Suprapubic skin (tissue), 4 donors: Measurements from ENCODE around the gene NAALAD2. TPM values are rescaled to one million over a fixed set of nuclear protein-coding genes. Genes with fewer than 3 reads are reported as not detected.

Experiments used
- DNase-seq, 2 donors: peaks; one replicate each; pipeline ENCODE4 v3.0.0-alpha.2; 2019; ENCODE audit warnings: low spot score in 2 of 2
- H3K27ac ChIP-seq: fragments of 200-600 bp; sonication (generic); one replicate; pipeline ENCODE4 v1.5.1; 2019
- H3K27me3 ChIP-seq: fragments of 200-600 bp; sonication (generic); one replicate; pipeline ENCODE4 v1.5.1; 2019
- H3K36me3 ChIP-seq: fragments of 200-600 bp; sonication (generic); one replicate; pipeline ENCODE4 v1.5.1; 2019
- H3K4me1 ChIP-seq: fragments of 200-600 bp; sonication (generic); one replicate; pipeline ENCODE4 v1.5.1; 2019
- H3K4me3 ChIP-seq: fragments of 200-600 bp; sonication (generic); one replicate; pipeline ENCODE4 v1.5.1; 2019; ENCODE audit warnings: mild to moderate bottlenecking
- H3K9me3 ChIP-seq: fragments of 200-600 bp; sonication (generic); one replicate; pipeline ENCODE4 v1.5.1; 2019
- EP300 ChIP-seq: sonication (generic); formaldehyde crosslinking; IDR thresholded peaks from one replicate; pipeline ENCODE4 v1.6.1; 2017; ENCODE audit warnings: antibody characterized with exemption
- POLR2A ChIP-seq, 2 donors: fragments of 450-650 bp; IDR thresholded peaks; one replicate each; pipeline ENCODE4 v1.6.1; 2017; ENCODE audit warnings: antibody characterized with exemption in 2 of 2, mild to moderate bottlenecking in 2 of 2, moderate library complexity in 2 of 2
- POLR2AphosphoS5 ChIP-seq, 3 donors: sonication (generic); formaldehyde crosslinking; IDR thresholded peaks; one replicate each; pipeline ENCODE4 v1.6.1; 2017; ENCODE audit warnings: antibody characterized with exemption in 3 of 3
- WGBS: methylation state at CpG from one replicate; pipeline ENCODE4 v1.1.5; 2018; 5-methylcytosine and 5-hydroxymethylcytosine counted together
- total RNA-seq, 4 donors: library from RNA; depleted of rRNA; stranded (reverse); fragments of >200 nt; gene quantifications; one replicate each; pipeline ENCODE4 v1.1.0, GENCODE V29; 2016
- TF ChIP-seq, protein P1 (sequence below), 2 donors: fragments of 200-600 bp in 1 of 2; fragments of 450-650 bp in 1 of 2; sonication (generic) in 1 of 2; IDR thresholded peaks; one replicate each; pipeline ENCODE4 v1.5.1; 2016 to 2019; ENCODE audit warnings: antibody characterized with exemption in 2 of 2, mild to moderate bottlenecking in 1 of 2, moderate library complexity in 1 of 2

NAALAD2 gene
- total RNA-seq, 4 donors from 2014 or later, result 0.57 to 9.2 TPM; not detected in 2

DNA sequence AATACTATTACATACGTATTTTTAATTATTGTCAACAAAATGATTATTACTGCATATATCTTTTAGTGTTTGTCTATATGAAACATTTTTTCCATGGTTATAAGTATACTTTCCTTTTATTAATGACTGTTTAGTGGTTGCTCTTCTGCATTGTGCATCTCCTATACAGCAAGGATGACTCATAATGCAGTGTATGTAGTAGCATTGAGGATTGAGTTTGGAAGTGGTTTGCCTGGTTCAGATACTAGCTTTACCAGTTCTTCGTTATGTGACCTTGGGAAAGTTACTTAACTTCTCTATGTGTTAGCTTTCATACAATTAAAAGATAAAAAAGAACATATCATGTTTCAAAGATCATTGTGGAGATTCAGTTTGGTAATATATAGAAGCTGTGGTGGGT lies 44.3 kb downstream of the NAALAD2 start:
- DNase-seq, result no peak
- H3K27me3 ChIP-seq, result no peaks in the 10 kb centered on the region
- no peaks in the 10 kb centered on the region for H3K9me3 ChIP-seq
- no peaks in the 10 kb centered on the region for H3K36me3 ChIP-seq
- no peak overlapping the region for H3K4me3 ChIP-seq
- H3K4me1 ChIP-seq, result no peaks in the 10 kb centered on the region
- H3K27ac ChIP-seq, result no peak overlapping the region
- TF ChIP-seq POLR2AphosphoS5 (IDR thresholded peaks at IDR 0.05), result no peak
- TF ChIP-seq, protein P1, sequence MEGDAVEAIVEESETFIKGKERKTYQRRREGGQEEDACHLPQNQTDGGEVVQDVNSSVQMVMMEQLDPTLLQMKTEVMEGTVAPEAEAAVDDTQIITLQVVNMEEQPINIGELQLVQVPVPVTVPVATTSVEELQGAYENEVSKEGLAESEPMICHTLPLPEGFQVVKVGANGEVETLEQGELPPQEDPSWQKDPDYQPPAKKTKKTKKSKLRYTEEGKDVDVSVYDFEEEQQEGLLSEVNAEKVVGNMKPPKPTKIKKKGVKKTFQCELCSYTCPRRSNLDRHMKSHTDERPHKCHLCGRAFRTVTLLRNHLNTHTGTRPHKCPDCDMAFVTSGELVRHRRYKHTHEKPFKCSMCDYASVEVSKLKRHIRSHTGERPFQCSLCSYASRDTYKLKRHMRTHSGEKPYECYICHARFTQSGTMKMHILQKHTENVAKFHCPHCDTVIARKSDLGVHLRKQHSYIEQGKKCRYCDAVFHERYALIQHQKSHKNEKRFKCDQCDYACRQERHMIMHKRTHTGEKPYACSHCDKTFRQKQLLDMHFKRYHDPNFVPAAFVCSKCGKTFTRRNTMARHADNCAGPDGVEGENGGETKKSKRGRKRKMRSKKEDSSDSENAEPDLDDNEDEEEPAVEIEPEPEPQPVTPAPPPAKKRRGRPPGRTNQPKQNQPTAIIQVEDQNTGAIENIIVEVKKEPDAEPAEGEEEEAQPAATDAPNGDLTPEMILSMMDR (IDR thresholded peaks at IDR 0.05), result no peak
- TF ChIP-seq EP300, result no peak
- no peak for TF ChIP-seq POLR2A (IDR thresholded peaks at IDR 0.05)
- WGBS, result 81% methylated on average over 2 of the region's 2 CpGs

DNA sequence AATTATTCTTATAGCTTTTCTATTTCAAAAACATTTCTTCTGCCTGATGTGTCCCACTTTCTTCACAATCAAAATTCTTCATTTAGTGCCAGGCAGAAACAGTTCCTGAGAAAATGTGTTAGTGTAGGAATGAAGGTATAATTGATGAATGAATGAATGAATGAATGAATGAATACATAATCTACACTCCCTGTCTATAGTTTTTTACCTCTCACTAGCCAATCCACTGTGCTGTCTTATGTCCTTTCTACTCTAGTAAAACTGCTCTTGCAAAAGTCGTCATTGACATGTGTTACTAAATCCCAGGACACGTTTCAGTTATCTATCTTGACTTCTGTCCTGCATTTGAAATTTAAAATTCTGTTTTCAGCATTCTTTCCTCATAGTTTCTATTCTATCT lies 45.5 kb downstream of the NAALAD2 start:
- Histone ChIP-seq H3K4me3 (no peak overlapping the region), H3K27ac (no peak overlapping the region), H3K4me1 (no peaks in the 10 kb centered on the region), H3K36me3 (no peaks in the 10 kb centered on the region), H3K9me3 (no peaks in the 10 kb centered on the region), H3K27me3 (no peaks in the 10 kb centered on the region)
- no peak for DNase-seq
- WGBS, result 81% methylated on average over 2 of the region's 2 CpGs
- no peak for TF ChIP-seq POLR2A (IDR thresholded peaks at IDR 0.05)
- TF ChIP-seq EP300, result no peak
- TF ChIP-seq, protein P1 (IDR thresholded peaks at IDR 0.05), result no peak
- no peak for TF ChIP-seq POLR2AphosphoS5 (IDR thresholded peaks at IDR 0.05)

- no peaks in the 10 kb centered on the region for H3K36me3 ChIP-seq
- TF ChIP-seq POLR2AphosphoS5 (IDR thresholded peaks at IDR 0.05), result no peak
- WGBS, result 71% methylated on average over 3 of the region's 3 CpGs
- H3K4me1 ChIP-seq, result no peaks in the 10 kb centered on the region
- H3K9me3 ChIP-seq, result no peaks in the 10 kb centered on the region
- no peak for DNase-seq
- H3K27ac ChIP-seq, result no peak overlapping the region
- H3K4me3 ChIP-seq, result no peak overlapping the region
- no peaks in the 10 kb centered on the region for H3K27me3 ChIP-seq
Observed at GRCh38 chr11:90187839-90188238, 53.4 kb downstream of the NAALAD2 start.

GRCh38 chr11:90189011-90189410 lies 54.5 kb downstream of the NAALAD2 start:
- H3K36me3 ChIP-seq, result no peaks in the 10 kb centered on the region
- H3K4me1 ChIP-seq, result no peaks in the 10 kb centered on the region
- H3K27me3 ChIP-seq, result no peaks in the 10 kb centered on the region
- DNase-seq, result no peak
- WGBS, result 100% methylated on average over 2 of the region's 2 CpGs
- no peaks in the 10 kb centered on the region for H3K9me3 ChIP-seq
- no peak overlapping the region for H3K4me3 ChIP-seq
- H3K27ac ChIP-seq, result no peak overlapping the region
- TF ChIP-seq POLR2A (IDR thresholded peaks at IDR 0.05), result no peak
- TF ChIP-seq, protein P1 (IDR thresholded peaks at IDR 0.05), result no peak
- TF ChIP-seq POLR2AphosphoS5 (IDR thresholded peaks at IDR 0.05), result no peak
- TF ChIP-seq EP300, result no peak

DNA sequence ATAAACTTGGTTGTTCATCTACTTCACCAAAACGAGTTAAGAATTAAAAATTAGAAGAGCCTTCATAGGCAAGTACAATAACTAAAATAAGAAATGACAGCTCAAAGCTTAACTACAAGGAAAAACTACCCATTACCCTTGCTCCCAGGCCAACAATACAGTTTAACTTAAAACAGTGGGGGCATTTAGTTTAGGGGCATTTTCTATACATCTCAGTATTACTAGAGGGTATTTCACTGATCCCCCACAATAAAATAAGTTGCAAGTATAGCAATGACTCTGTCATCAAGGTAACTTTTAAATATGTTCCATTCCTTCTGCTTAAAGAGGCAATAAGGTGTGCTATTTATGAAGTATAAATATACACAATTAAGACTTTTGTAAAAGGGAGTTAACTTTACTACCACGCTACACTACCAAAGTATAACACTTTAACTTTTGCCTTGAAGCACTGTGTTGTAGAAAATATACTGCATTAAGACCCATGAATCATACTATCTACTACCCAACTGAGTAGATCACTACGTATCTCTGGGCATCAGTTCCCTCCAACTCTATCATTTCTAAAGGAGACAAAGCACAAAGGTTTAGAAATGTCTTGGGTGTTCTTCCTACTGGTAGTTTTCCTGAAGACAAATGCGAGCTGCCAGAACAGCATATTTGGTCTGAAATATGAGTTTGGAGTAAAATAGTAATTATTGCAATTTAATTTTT lies 58.6 kb downstream of the NAALAD2 start:
- 84% methylated on average over 4 of the region's 4 CpGs for WGBS
- no peaks in the 10 kb centered on the region for H3K27me3 ChIP-seq
- no peaks in the 10 kb centered on the region for H3K9me3 ChIP-seq
- no peak overlapping the region for H3K4me3 ChIP-seq
- H3K27ac ChIP-seq, result no peak overlapping the region
- no peak for DNase-seq
- TF ChIP-seq EP300 (no peak), POLR2AphosphoS5 (IDR thresholded peaks at IDR 0.05) (no peak), POLR2A (IDR thresholded peaks at IDR 0.05) (no peak)
- TF ChIP-seq, protein P1 (IDR thresholded peaks at IDR 0.05), result no peak
- no peaks in the 10 kb centered on the region for H3K4me1 ChIP-seq
- no peaks in the 10 kb centered on the region for H3K36me3 ChIP-seq
